GM18517 (cell line): ENCODE data around the gene STK32C.
"Not testable (repeated sequence)": the region's sequence is repeated elsewhere in the genome, so short reads cannot be mapped to it uniquely, and the experiment has no call there.

Experiments used
- ATAC-seq: cut with Tn5 transposase; IDR thresholded peaks from one replicate; pipeline ENCODE4 v1.9.1; 2021; ENCODE audit warnings: mild to moderate bottlenecking, moderate library complexity; ENCODE audit not compliant: unreplicated experiment

Gene STK32C

DNA sequence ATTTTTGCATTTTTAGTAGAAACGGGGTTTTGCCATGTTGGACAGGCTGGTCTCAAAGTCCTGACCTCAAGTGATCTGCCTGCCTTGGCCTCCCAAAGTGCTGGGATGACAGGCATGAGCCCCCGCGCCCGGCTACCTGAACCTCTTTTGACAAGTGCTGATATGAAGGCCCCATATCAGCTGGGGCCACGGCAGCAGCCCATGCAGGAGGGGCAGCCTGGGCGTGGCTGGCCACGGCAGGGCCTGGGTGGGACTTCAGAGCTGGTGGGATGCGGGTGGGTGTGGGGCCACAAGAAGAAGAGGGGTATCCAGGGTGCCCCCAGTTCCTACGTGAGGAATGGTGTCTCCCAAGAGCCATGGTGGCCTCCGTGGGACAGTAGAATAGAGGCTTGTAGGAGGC, 31.1 kb upstream of the STK32C start:
- no peak for ATAC-seq

DNA sequence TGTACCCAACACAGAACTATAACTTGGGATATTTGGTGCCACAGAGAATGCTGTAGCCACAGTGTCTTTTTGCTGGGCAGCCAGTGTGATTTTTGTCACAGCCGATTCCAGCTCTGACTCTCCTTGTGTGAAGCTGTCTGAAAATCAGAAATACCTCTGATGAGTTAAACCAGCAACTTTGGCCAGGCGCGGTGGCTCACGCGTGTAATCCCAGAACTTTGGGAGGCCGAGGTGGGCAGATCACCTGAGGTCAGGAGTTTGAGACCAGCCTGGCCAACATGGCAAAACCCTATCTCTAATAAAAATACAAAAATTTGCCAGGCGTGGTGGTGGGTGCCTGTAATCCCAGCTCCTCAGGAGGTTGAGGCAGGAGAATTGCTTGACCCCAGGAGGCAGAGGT, 30.1 kb upstream of the STK32C start:
- ATAC-seq = not testable (repeated sequence)

DNA sequence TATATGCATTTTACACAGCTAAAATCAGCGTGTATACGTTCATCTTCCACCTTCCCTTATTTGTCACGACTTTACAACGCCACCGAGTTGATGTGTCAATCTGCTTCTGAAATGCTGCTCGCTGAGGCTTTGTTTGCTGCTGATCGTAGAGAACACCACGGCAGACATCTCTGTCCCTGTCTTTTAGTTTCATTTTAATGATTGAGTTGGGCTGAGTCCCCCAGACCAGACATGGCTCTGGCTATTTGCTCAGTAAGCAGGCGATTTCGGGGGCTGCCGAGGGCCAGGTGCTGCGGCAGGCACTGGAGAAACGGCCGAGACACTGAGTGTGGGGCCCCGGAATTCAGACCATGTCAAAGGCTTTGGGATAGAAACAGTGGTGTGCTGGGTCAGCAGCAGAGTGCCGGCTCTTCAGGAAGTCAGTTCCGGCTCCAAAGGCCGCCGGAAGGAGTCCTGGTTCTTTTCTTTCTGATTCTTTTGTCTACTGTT, 29.2 kb upstream of the STK32C start:
- no peak for ATAC-seq

DNA sequence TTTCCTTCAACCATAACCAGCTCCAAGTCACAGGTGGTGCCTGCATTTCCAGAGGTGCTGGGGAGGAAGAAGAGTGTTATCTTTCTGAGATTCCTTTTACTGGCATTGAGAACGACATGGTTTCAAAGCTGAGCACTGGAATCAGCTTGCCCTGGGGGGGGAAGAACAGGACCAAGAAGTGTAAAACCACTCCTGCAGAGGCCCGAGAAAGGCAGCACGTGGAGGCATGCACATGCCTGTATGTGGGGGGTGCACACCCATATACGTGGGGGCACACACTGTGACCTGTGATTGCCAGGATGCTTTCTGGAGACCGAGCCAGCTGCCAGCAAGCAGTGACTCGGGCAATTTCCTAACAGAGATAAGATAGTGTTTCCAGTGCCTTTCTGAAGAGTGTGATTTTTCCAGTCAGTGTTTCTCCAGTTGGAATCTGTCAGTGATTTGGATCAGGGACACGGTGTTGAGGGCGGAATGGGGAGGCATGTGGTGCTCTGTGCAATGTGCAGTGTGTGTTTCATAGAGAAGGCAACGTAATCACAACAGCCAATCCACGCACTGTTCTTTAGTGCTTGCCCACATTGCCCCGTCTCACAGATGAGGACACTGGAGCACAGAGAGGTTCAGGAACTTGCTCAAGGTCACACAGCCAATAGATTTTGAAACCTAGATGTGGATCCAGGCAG, 28.5 kb upstream of the STK32C start:
- ATAC-seq = no peak

DNA sequence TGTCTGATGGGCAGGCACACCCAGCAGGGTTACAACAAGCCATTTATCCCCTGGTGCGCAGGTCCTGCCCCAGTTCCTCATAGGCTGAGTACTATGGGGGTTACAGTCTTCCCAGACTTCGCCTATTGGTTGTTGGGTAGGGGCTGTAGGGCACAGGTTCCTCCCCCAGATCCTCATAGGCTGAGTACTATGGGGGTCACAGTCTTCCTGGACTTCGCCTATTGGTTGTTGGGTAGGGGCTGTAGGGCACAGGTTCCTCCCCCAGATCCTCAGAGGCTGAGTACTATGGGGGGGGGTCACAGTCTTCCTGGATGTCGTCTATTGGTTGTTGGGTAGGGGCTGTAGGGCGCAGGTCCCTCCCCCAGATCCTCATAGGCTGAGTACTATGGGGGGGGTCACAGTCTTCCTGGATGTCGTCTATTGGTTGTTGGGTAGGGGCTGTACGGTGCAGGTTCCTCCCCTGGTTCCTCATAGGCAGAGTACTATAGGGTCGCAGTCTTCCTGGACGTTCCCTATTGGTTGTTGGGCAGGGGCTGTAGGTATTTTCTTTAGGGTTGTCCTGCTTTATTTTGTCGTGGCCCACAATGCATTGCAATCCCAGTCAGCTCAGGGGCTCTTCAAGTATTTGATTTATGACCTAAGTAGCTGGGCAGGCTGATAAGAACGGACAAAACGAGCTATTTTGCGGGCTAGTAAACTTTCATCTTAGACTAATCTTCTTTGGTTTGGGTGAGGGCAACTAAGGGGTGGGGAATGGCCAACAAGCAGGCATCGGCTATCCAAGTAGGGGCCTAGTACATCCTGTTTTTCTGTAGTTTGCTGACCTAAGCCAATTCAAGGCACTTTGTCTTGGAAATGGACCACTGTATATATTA, 27.7 kb upstream of the STK32C start:
- ATAC-seq = peak; percentile 35

DNA sequence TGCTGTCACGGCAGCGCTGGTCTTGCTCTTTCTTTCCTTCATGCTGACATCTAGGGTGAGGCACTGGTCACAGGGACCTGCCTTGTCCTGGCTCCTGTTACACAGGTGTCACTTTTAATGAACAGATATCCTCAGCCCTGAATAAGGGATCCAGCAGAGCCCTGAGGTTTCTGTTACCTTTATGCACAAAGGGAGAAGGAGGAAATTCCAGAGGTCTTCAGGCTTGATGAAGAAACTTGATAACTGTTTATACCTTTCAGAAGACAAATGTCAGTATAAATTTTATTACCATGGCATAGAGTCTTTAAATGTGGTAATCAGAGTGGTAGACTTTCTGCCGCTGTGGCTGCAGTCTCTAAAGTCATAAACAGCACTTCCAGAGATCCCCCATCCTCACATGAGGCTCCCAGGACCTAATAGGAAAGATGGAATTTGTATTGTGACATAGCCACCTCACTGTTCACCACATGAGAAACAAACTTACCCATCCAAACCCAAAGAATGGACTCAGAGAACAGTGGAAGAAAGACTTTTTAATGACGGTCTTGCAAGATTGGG, 27.0 kb upstream of the STK32C start:
- ATAC-seq = no peak

DNA sequence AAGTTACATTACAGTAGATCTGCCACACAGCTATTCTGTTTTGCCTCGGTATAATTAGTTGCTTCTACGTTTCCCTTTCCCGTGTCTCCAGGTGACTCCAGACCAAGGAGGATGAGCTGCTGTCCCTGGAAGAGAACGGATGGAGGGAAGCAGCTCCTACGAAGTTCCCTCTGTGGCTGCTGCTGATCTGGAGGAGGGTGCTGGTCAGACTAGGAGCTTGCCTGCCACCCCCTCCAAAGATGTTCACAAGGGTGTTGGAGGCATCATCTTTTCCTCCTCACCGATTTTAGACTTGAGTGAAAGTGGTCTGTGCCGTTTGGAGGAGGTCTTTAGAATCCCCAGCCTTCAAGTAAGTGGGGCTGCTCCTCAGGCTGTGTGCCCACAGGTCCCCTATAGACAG, 25.6 kb upstream of the STK32C start:
- ATAC-seq = no peak

DNA sequence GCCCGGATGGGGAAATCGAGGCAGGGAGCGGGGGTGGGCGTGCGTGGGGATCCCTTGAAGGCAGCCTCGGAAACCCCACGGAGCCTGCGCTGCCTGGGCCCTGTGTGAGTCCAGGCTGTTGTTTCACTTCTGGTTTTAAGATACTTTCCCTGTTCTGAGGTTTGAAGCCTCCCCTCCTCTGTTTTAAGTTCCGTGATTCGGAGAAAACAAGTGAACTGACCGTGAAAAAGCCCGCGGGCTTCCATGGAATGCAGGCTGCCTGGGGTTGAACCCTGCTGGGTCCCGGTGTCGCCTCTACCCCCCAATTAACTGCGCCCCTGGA, 24.6 kb upstream of the STK32C start:
- ATAC-seq = peak; percentile 55

DNA sequence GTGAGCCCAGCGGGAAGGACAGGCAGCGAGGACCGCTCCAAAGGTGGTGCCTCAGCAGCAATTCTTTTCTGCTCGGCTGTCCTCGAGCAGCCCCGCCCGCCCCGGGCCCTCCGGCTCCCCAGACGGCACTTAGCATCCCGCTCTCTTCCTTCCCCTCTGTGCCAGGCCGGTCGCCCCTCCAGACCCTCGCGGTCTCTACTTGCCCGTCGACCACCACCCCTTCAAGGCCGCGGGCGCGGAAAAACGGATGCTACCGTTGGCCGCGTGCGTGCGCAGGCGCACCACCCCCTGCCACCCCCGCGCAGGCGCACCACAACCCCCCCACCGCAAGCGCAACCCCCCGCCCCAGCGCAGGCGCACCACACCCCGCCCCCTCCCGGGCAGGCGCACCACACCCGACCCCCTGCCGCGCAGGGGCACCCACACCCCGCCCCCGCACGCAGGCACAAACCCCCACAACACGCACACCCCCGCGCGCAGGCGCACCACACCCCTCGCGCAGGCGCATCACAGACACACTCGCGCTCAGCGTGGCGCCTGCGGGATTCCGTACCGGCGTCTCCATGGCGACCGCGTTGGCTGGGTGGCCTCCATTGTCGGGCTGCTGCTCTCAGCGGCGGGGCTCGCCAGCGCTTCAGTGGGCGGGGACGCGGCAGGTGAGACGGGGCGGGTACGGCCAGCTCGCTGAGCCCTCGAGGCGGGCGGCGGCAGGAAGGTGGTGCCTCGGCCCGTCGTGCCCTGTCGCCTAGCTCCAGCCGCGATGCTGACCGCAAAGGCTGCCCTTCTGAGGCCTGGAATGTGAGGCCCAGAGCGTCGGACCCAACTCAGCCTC, 24.1 kb upstream of the STK32C start, which contains the start of gene LRRC27:
TSS of gene LRRC27 (plus strand) at position 593 of the 832 bp plus-strand sequence. CDS start 1,332 bp downstream, outside the sequence.
- ATAC-seq = peak; percentile 53

DNA sequence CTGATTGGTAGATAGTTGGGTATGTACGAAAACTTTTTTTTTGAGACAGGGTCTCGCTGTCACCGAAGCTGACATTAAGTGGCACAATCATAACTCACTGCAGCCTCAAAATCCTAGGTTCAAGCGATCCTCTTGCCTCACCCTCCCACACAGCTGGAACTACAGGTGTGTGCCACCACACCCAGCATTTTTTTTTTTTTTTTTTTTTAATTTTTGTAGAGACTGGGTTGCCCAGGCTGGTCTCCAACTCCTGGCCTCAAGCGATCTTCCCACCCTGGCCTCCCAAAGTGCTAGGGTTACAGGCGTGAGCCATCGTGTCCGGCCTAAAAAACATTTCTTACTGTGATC, 22.7 kb upstream of the STK32C start:
- no peak for ATAC-seq

DNA sequence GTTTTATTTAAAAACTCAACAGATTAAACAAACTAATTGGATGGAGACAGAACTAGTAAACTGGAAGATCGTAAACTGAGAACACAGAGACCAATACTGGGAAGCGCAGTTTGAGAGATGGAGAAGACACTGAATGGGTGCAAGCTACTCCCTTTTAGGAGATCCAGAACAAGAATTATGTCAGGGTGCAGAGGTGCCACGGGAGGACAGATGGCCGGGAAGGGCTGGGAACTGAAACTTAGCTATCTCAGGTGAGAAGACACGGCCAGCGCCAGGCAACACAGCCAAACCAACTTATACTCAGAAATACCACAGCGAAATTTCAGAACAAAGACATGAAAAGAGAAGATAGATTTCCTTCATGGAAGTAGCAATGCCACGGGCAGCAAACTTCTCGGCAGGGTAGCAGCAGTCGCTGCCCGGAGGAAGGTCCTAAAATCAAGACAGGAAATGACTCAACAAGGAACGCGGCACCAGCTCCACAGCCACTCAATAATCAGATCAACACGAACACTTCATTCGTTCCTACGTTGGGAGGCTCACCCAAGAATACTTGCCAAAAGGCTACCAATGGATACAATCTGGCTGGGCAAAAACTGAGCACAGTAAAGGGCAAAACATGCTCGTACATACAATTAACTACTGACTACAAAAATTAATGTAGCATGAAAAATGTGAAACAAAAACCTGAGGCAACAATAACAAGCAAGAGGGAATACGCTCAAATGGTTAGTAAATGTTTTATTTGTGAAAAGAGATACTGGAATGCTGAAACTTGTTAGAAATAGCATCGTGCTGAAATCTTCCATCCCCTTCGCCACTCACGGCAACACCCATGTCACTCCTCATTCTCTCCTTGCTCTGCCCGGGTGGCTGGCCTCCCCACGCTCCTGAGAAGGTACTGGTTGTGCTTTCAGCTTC, 22.1 kb upstream of the STK32C start:
- ATAC-seq = peak; percentile 25

DNA sequence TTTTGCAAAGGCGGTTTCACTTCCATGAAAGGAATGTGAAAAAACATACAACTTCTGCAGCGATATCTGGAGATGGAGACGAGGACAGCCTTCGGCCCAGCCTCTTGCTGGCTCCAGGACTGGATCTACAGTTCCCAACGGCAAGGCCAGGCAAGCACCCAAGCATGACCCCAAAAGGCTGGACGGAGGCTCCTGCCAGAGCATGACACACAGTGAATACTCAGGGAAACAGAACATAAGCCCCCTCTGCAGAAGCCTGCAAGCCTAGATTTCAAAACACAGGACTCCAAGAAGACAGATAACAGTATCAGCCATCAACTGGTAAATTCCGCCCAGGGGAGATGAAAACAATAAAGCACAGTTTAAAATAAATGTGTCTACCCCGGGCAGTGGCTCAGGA, 21.0 kb upstream of the STK32C start:
- no peak for ATAC-seq

DNA sequence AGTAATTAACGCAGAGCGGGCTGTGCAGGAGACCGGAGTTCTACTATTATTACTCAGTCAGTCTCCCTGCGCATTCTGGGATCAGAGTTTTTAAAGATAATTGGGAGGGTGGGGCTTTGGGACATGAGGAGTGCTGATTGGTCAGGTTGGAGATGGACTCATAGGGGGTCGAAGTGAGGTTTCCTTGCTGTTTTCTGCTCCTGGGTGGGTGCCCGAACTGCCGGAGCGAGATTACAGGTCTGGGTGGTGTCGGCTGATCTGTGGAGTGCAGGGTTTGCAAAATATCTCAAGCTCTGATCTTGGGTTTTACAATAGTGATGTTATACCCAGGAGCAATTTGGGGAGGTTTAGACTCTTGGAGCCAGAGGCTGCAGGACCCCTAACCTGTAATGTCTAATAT, 20.4 kb upstream of the STK32C start:
- ATAC-seq = no peak

DNA sequence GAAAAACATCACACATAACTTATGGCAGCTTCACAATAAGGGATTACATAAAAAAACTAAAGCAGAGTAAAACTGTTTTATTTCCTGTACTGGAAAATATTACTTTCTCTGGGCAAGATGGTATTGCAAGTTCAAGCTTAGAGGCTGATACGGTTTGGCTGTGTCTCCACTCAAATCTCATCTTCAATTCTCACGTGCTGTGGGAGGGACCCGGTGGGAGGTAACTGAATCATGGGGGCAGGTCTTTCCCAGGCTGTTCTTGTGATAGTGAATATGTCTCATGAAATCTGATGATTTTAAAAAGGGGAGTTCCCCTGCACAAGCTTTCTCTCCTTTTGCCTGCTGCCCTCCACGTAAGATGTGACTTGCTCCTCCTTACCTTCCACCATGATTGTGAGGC, 19.2 kb upstream of the STK32C start:
- no peak for ATAC-seq

DNA sequence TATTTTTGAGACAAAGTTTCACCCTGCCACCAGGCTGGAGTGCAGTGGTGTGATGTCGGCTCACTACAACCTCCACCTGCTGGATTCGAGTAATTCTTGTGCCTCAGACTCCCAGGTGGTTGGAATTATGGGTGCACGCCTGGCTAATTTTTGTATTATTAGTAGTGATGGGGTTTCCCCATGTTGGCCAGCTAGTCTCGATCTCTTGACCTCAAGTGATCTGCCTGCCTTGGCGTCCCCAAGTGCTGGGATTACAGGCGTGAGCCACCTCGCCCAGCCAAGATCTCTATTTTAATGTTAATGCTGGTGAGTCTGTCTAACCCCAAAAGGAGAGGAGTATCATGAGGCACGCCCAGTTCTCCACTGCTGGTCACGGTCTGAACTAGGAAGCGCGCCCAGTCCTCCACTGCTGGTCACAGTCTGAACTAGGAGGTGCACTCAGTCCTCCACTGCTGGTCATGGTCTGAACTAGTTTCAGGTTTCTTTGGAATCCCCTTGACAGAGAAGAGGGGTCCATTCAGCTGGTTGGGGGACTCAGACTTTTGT, 18.7 kb upstream of the STK32C start:
- ATAC-seq = no peak

DNA sequence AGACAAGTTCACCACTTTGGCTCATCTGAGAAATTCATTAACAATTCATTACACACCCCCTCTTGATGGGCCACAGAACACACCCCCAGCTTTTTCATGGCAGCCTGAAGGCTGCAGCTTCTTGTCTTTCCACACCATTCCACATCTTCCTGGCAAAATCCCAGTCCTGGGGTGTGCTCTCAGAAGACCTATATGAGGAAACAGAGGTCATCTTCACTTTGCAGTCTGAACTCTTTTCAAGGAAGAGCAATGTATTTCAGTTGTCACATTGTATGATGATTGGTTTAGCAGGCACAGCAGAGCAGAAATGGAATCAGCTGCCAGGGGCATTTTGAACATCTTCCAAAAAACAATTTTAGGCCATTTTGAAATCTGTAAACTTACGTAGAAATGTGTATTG, 16.4 kb upstream of the STK32C start:
- no peak for ATAC-seq

DNA sequence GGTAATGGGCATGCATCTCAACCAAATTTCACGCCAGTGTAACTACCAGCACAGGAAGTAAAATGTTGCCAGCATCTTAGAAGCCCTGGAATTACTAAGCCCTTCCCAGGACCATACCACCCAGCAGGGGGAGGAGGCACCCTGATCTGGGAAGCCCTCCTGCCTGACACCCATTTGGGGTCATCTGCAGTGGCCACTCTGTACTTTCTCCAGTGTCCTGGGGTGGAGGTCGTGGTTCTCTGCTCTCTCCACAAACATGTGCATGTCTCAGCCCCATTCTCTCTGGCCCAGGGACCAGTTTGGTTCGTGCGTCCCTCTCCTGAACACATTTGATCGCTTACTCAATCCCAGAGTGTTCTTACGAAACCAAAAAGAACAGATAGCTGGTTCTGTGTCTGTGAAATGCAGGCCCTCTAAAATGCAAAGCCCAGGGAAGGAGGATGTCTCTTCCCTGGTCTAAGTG, 14.9 kb upstream of the STK32C start:
- no peak for ATAC-seq

DNA sequence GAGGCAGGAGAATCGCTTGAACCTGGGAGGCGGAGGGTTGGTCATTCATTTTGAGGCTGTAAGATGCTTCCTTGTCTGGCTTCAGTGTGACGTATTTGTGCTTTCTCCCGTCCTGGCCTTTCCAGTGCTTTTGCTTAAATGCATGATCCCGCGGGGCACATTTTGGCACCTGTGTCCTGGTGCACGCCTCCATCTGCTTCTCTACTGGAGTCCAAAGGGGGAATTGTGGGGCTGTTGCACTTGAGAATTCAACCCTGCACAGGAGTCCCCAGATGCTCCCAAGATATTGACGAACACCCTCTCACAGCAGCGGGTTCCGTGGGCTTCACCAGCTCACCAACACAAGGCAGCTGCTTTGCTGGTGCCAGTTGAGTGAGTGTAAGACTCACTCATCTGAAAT, 14.0 kb upstream of the STK32C start:
- no peak for ATAC-seq

DNA sequence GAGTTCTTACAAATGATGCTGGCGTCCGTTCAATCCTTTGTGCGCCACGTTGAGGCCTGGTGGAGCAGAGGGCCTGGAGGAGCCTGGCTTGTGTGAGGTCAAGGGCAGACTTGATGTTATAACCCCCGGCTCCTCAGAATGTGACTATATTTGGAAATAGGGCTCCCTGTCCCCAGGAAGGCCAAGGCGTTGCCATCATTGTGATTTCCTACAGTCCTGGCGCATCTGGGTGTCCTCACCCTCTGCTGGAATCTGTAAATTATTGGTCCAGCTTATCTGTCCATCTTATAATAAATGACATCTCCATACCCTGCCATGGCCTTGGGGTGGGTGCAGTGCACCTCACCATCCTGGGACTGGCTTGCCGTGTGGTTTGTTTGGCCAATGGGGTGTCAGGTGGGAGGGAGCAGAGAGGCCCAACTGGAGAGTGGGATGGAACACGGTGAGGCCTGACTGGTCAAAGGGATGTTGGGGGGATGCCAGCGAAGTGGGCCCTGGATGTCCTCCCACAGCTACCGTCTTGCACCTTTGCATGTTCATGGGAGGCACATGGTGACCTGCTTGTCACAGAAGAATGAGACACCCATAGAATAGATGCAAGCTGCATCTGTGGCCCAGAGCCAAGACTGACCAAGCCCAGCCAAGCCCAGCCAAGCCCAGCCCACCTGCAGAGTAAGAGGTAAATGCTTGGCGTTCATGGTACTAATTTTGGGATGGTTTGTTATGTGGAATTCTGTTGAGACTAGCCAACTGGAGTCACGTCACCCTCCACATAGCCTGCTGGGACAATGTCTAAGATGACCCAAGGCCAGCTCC, 13.1 kb upstream of the STK32C start:
- ATAC-seq = no peak
